SK-N-SH (cell line): Measurements from ENCODE around the gene EIF4G1.

Experiments used
- CTCF ChIP-seq: fragments of 200-600 bp; sonication (generic); IDR thresholded peaks from 2 replicates; pipeline ENCODE4 v1.6.1; 2017; ENCODE audit warnings: antibody characterized with exemption, mild to moderate bottlenecking, moderate library complexity
- EP300 ChIP-seq, 2 experiments: IDR thresholded peaks; 2 replicates each; pipeline versions ENCODE4 v1.4.0 to v1.6.1; 2012; ENCODE audit warnings: borderline replicate concordance in 1 of 2, low read depth in 1 of 2, low read length in 1 of 2
- GABPA ChIP-seq: IDR thresholded peaks from 2 replicates; pipeline ENCODE4 v1.4.0; 2012; ENCODE audit warnings: low read depth, mild to moderate bottlenecking
- MXI1 ChIP-seq: IDR thresholded peaks from 2 replicates; pipeline ENCODE4 v1.6.1; 2012; ENCODE audit warnings: mild to moderate bottlenecking, low read depth, low read length, improper control_type of control experiment
- RAD21 ChIP-seq: IDR thresholded peaks from 2 replicates; pipeline ENCODE4 v1.6.1; 2012; ENCODE audit warnings: mild to moderate bottlenecking, low read length
- REST ChIP-seq: IDR thresholded peaks from 2 replicates; pipeline ENCODE4 v1.6.1; 2012; ENCODE audit warnings: mild to moderate bottlenecking, low read depth, low read length, moderate library complexity
- RFX5 ChIP-seq: IDR thresholded peaks from 2 replicates; pipeline ENCODE4 v1.6.1; 2012; ENCODE audit warnings: mild to moderate bottlenecking, improper control_type of control experiment, low read length
- SMC3 ChIP-seq: IDR thresholded peaks from 2 replicates; pipeline ENCODE4 v1.6.1; 2012; ENCODE audit warnings: low read depth, low read length, improper control_type of control experiment
- TAF1 ChIP-seq: IDR thresholded peaks from 2 replicates; pipeline ENCODE4 v1.6.1; 2012; ENCODE audit warnings: low read depth, mild to moderate bottlenecking, low read length, moderate library complexity, borderline replicate concordance
- USF1 ChIP-seq: IDR thresholded peaks from 2 replicates; pipeline ENCODE4 v1.4.0; 2012; ENCODE audit warnings: low read depth, borderline replicate concordance
- TF ChIP-seq, protein P1 (sequence below): IDR thresholded peaks from 2 replicates; pipeline ENCODE4 v1.4.0; 2012; ENCODE audit warnings: low read depth
- TF ChIP-seq, protein P2 (sequence below): IDR thresholded peaks from 2 replicates; pipeline ENCODE4; 2012

GRCh38 chr3:184275381-184275701 is 39.1 kb upstream of the EIF4G1 start:
- TF ChIP-seq USF1 = no peak
- TF ChIP-seq GABPA = no peak
- TF ChIP-seq CTCF = no peak
- TF ChIP-seq, protein P1, sequence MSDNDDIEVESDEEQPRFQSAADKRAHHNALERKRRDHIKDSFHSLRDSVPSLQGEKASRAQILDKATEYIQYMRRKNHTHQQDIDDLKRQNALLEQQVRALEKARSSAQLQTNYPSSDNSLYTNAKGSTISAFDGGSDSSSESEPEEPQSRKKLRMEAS = no peak
- no peak for TF ChIP-seq EP300 (IDR thresholded peaks at IDR 0.05; ENCODE audit: borderline replicate concordance in 1 of 2, low read depth in 1 of 2, low read length in 1 of 2)
- TF ChIP-seq, protein P2, sequence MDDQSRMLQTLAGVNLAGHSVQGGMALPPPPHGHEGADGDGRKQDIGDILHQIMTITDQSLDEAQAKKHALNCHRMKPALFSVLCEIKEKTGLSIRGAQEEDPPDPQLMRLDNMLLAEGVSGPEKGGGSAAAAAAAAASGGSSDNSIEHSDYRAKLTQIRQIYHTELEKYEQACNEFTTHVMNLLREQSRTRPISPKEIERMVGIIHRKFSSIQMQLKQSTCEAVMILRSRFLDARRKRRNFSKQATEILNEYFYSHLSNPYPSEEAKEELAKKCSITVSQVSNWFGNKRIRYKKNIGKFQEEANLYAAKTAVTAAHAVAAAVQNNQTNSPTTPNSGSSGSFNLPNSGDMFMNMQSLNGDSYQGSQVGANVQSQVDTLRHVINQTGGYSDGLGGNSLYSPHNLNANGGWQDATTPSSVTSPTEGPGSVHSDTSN = no peak
- TF ChIP-seq SMC3 = no peak
- TF ChIP-seq TAF1 = no peak
- TF ChIP-seq RFX5 = no peak
- TF ChIP-seq RAD21 = no peak
- TF ChIP-seq REST = no peak
- TF ChIP-seq MXI1 = no peak
